ENCODE measurements around the gene C12orf76.

DNA sequence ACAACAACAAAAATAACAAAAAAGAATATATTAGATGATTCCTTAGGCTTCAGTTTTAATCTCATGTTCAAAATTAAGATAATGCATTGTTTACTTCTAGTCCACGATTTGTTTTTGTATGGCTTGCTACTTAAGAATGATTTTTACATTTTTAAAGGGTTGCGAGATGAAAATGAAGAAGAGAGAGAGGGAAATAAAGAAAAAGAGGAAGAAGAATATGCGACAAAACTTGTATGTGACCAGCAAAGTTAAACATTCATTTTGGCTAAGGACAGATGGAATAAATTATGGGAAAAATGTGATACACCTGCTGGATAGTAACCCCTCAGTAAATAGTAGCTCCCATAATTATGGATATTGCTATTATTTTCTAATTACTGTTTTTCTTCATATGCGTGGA is 50.9 kb downstream of the C12orf76 start:
- TF ChIP-seq, protein P1, sequence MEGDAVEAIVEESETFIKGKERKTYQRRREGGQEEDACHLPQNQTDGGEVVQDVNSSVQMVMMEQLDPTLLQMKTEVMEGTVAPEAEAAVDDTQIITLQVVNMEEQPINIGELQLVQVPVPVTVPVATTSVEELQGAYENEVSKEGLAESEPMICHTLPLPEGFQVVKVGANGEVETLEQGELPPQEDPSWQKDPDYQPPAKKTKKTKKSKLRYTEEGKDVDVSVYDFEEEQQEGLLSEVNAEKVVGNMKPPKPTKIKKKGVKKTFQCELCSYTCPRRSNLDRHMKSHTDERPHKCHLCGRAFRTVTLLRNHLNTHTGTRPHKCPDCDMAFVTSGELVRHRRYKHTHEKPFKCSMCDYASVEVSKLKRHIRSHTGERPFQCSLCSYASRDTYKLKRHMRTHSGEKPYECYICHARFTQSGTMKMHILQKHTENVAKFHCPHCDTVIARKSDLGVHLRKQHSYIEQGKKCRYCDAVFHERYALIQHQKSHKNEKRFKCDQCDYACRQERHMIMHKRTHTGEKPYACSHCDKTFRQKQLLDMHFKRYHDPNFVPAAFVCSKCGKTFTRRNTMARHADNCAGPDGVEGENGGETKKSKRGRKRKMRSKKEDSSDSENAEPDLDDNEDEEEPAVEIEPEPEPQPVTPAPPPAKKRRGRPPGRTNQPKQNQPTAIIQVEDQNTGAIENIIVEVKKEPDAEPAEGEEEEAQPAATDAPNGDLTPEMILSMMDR (conservative IDR thresholded peaks at IDR 0.05; ENCODE audit: low read depth, low read length), result no peak
- no peak for TF ChIP-seq CHD1 (IDR thresholded peaks at IDR 0.05; ENCODE audit: low read depth, low read length)
- no peak for TF ChIP-seq RFX5 (IDR thresholded peaks at IDR 0.05; ENCODE audit: low read depth, low read length)
- no peak for TF ChIP-seq POLR2A (IDR thresholded peaks at IDR 0.05; ENCODE audit: low read depth, low read length)
- TF ChIP-seq BHLHE40 (IDR thresholded peaks at IDR 0.05; ENCODE audit: low read depth, low read length), result no peak
- no peak for TF ChIP-seq RAD21 (IDR thresholded peaks at IDR 0.05; ENCODE audit: low read length)
- TF ChIP-seq SMC3 (IDR thresholded peaks at IDR 0.05; ENCODE audit: low read depth, low read length), result no peak
- no peak for TF ChIP-seq CEBPB (IDR thresholded peaks at IDR 0.05; ENCODE audit: low read depth, low read length)
- TF ChIP-seq, protein P2, sequence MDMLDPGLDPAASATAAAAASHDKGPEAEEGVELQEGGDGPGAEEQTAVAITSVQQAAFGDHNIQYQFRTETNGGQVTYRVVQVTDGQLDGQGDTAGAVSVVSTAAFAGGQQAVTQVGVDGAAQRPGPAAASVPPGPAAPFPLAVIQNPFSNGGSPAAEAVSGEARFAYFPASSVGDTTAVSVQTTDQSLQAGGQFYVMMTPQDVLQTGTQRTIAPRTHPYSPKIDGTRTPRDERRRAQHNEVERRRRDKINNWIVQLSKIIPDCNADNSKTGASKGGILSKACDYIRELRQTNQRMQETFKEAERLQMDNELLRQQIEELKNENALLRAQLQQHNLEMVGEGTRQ (IDR thresholded peaks at IDR 0.05; ENCODE audit: low read depth, low read length), result no peak
- no peak for TF ChIP-seq MAFK (IDR thresholded peaks at IDR 0.05; ENCODE audit: low read depth, low read length)
- TF ChIP-seq MXI1 (IDR thresholded peaks at IDR 0.05; ENCODE audit: borderline replicate concordance, low read depth, low read length), result no peak
- TF ChIP-seq, protein P3, sequence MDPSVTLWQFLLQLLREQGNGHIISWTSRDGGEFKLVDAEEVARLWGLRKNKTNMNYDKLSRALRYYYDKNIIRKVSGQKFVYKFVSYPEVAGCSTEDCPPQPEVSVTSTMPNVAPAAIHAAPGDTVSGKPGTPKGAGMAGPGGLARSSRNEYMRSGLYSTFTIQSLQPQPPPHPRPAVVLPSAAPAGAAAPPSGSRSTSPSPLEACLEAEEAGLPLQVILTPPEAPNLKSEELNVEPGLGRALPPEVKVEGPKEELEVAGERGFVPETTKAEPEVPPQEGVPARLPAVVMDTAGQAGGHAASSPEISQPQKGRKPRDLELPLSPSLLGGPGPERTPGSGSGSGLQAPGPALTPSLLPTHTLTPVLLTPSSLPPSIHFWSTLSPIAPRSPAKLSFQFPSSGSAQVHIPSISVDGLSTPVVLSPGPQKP (IDR thresholded peaks at IDR 0.05; ENCODE audit: borderline replicate concordance, low read depth, low read length), result no peak
